GM23338 (cell line): ENCODE results near the gene LRRC18. TPM values are rescaled to one million over a fixed set of nuclear protein-coding genes. Genes with fewer than 3 reads are reported as not detected.

Source experiments
- ATAC-seq: fragments of 200-7000 bp; cut with Tn5 transposase; 3 replicates; pipeline ENCODE4 v1.9.1; 2020
- DNase-seq: peaks from one replicate; pipeline ENCODE4 v3.0.0-alpha.2; 2015; ENCODE audit warnings: low spot score
- H2AFZ ChIP-seq: fragments of 200-600 bp; sonication (generic); 2 replicates; pipeline ENCODE4 v1.8.0; 2016; ENCODE audit warnings: antibody characterized with exemption, mild to moderate bottlenecking, moderate library complexity
- H3F3A ChIP-seq: fragments of 200-600 bp; sonication (generic); replicated peaks from 2 replicates; pipeline ENCODE4 v1.8.0; 2017; ENCODE audit warnings: antibody characterized with exemption, mixed run types, low read depth
- H3K27ac ChIP-seq: fragments of 200-600 bp; sonication (generic); 2 replicates; pipeline ENCODE4 v1.6.1; 2016; ENCODE audit warnings: low read depth
- H3K27me3 ChIP-seq: fragments of 200-600 bp; sonication (generic); 2 replicates; pipeline ENCODE4 v1.8.0; 2016; ENCODE audit warnings: mild to moderate bottlenecking, mixed run types, moderate library complexity; ENCODE audit not compliant: insufficient read depth
- H3K36me3 ChIP-seq: fragments of 200-600 bp; sonication (generic); 2 replicates; pipeline ENCODE4 v1.8.0; 2016; ENCODE audit warnings: mild to moderate bottlenecking; ENCODE audit not compliant: insufficient read depth
- H3K4me1 ChIP-seq: fragments of 200-600 bp; sonication (generic); 2 replicates; pipeline ENCODE4 v1.8.0; 2016; ENCODE audit warnings: mild to moderate bottlenecking, moderate library complexity; ENCODE audit not compliant: insufficient read depth
- H3K4me2 ChIP-seq: fragments of 200-600 bp; sonication (generic); 2 replicates; pipeline ENCODE4 v1.7.1; 2017; ENCODE audit warnings: mixed run types
- H3K4me3 ChIP-seq: fragments of 200-600 bp; sonication (generic); 2 replicates; pipeline ENCODE4 v1.6.1; 2016; ENCODE audit warnings: mixed run types
- H3K79me2 ChIP-seq: fragments of 200-600 bp; sonication (generic); replicated peaks from 2 replicates; pipeline ENCODE4 v1.8.0; 2017; ENCODE audit warnings: mild to moderate bottlenecking; ENCODE audit not compliant: insufficient read depth
- H3K9me2 ChIP-seq: fragments of 200-600 bp; sonication (generic); 2 replicates; pipeline ENCODE4 v1.8.0; 2017; ENCODE audit not compliant: insufficient read depth
- H4K20me1 ChIP-seq: fragments of 200-600 bp; sonication (generic); replicated peaks from 2 replicates; pipeline ENCODE4 v1.8.0; 2017; ENCODE audit warnings: mild to moderate bottlenecking; ENCODE audit not compliant: insufficient read depth
- H3K27ac Mint-ChIP-seq: 2 replicates; pipeline ENCODE4 v1.8.0; 2020; ENCODE audit warnings: inconsistent platforms, mild to moderate bottlenecking, moderate library complexity, mixed read lengths
- H3K27me3 Mint-ChIP-seq: 3 replicates; pipeline ENCODE4 v1.8.0; 2022; ENCODE audit warnings: low read depth, mild to moderate bottlenecking, moderate library complexity, mixed read lengths, inconsistent platforms; ENCODE audit not compliant: insufficient read depth, poor library complexity
- H3K36me3 Mint-ChIP-seq: 3 replicates; pipeline ENCODE4 v1.8.0; 2021; ENCODE audit warnings: low read depth, mild to moderate bottlenecking, inconsistent platforms, moderate library complexity, mixed read lengths
- H3K4me1 Mint-ChIP-seq: 3 replicates; pipeline ENCODE4 v1.8.0; 2020; ENCODE audit warnings: mild to moderate bottlenecking, inconsistent platforms, mixed read lengths
- H3K4me3 Mint-ChIP-seq: 3 replicates; pipeline ENCODE4 v1.8.0; 2021; ENCODE audit warnings: moderate library complexity, mild to moderate bottlenecking, inconsistent platforms, mixed read lengths
- H3K9me3 Mint-ChIP-seq: 3 replicates; pipeline ENCODE4 v1.8.0; 2020; ENCODE audit warnings: moderate library complexity, mild to moderate bottlenecking, inconsistent platforms, mixed read lengths
- EZH2 ChIP-seq: fragments of 200-600 bp; sonication (generic); IDR thresholded peaks from one replicate; pipeline ENCODE4 v1.8.0; 2017; ENCODE audit warnings: antibody characterized with exemption, mild to moderate bottlenecking, low read depth; ENCODE audit not compliant: unreplicated experiment
- JUNB ChIP-seq: IDR thresholded peaks from one replicate; pipeline ENCODE4 v1.6.1; 2016; ENCODE audit warnings: antibody characterized with exemption; ENCODE audit not compliant: unreplicated experiment
- NANOG ChIP-seq: IDR thresholded peaks from 2 replicates; pipeline ENCODE4 v1.6.1; 2016; ENCODE audit warnings: antibody characterized with exemption, borderline replicate concordance
- POLR2AphosphoS5 ChIP-seq: IDR thresholded peaks from 2 replicates; pipeline ENCODE4 v1.6.1; 2016; ENCODE audit warnings: antibody characterized with exemption, low read depth
- STAT1 ChIP-seq: IDR thresholded peaks from one replicate; pipeline ENCODE4 v1.6.1; 2016; ENCODE audit warnings: antibody characterized with exemption; ENCODE audit not compliant: unreplicated experiment
- ZNF114 ChIP-seq: fragments of 250-450 bp; sonication (Bioruptor Pico); IDR thresholded peaks from 2 replicates; pipeline ENCODE4 v1.5.0; 2020; ENCODE audit warnings: mild to moderate bottlenecking, moderate library complexity
- ZNF331 ChIP-seq: fragments of 250-450 bp; sonication (Bioruptor Pico); IDR thresholded peaks from 2 replicates; pipeline ENCODE4 v1.5.0; 2020; ENCODE audit warnings: low read depth, mild to moderate bottlenecking, moderate library complexity
- polyA plus RNA-seq: library from polyadenylated mRNA; unstranded; fragments of >200 nt; fragmentation: Nextera tagmentation; extraction: Ambion mirVana; gene quantifications from 2 replicates; pipeline ENCODE4 v1.2.1, GENCODE V29; 2016
- total RNA-seq: library from RNA; depleted of rRNA; stranded (reverse); fragments of >200 nt; shearing (Covaris generic); gene quantifications from 2 replicates; pipeline ENCODE4 v1.2.3, GENCODE V29; 2014
- TF ChIP-seq, protein P1 (sequence below): IDR thresholded peaks from one replicate; pipeline ENCODE4 v1.6.1; 2018; ENCODE audit warnings: antibody characterized with exemption; ENCODE audit not compliant: unreplicated experiment
- TF ChIP-seq, protein P2 (sequence below): IDR thresholded peaks from 2 replicates; pipeline ENCODE4 v1.6.1; 2016; ENCODE audit warnings: antibody characterized with exemption

LRRC18 gene
- total and polyA plus RNA-seq, 2 experiments from 2014 or later = not detected

DNA sequence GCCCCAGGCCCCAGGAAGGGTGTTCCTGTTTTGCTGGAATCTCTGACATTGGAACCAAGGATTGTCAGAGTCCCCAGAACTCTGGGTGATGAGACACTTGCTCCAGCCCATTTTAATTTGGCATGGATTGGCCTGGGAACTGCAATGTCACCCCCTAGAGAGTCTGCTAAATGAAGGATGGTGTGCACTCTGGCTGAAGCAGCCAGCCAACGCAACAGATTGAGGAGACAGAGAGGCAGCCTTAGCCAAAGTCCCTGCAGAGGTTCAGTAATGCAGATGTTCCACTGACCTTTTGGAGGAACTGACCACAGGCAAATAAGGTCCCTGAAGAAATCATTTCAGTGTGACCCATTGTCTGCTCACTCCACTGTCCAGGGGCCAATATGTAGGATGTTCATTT lies 13.4 kb downstream of the LRRC18 start:
- no peaks in the 10 kb centered on the region for H3K27me3 ChIP-seq
- Mint-ChIP-seq H3K36me3 (no peaks in the 10 kb centered on the region; the same call in 2 of the 3 replicates), H3K27me3 (peaks cover 4% of the 10 kb centered on the region), H3K4me3 (no peak overlapping the region), H3K27ac (no peak overlapping the region), H3K9me3 (no peaks in the 10 kb centered on the region; the same call in 2 of the 3 replicates), H3K4me1 (peaks cover 12% of the 10 kb centered on the region)
- ATAC-seq (no peak), DNase-seq (no peak)
- H3K79me2 ChIP-seq = no peaks in the 10 kb centered on the region
- H3K9me2 ChIP-seq = no peaks in the 10 kb centered on the region
- H3K36me3 ChIP-seq = no peaks in the 10 kb centered on the region
- H3K27ac ChIP-seq = no peak overlapping the region
- H2AFZ ChIP-seq = no peak overlapping the region
- H3K4me2 ChIP-seq = no peak overlapping the region
- no peaks in the 10 kb centered on the region for H3F3A ChIP-seq
- no peak overlapping the region for H3K4me3 ChIP-seq
- H3K4me1 ChIP-seq = 0 out of 2 replicates have a peak, but pooled peaks cover 6% of the 10 kb centered on the region
- no peaks in the 10 kb centered on the region for H4K20me1 ChIP-seq
- no peak for TF ChIP-seq ZNF114 (CRISPR knock-in tag)
- no peak for TF ChIP-seq STAT1
- TF ChIP-seq, protein P1, sequence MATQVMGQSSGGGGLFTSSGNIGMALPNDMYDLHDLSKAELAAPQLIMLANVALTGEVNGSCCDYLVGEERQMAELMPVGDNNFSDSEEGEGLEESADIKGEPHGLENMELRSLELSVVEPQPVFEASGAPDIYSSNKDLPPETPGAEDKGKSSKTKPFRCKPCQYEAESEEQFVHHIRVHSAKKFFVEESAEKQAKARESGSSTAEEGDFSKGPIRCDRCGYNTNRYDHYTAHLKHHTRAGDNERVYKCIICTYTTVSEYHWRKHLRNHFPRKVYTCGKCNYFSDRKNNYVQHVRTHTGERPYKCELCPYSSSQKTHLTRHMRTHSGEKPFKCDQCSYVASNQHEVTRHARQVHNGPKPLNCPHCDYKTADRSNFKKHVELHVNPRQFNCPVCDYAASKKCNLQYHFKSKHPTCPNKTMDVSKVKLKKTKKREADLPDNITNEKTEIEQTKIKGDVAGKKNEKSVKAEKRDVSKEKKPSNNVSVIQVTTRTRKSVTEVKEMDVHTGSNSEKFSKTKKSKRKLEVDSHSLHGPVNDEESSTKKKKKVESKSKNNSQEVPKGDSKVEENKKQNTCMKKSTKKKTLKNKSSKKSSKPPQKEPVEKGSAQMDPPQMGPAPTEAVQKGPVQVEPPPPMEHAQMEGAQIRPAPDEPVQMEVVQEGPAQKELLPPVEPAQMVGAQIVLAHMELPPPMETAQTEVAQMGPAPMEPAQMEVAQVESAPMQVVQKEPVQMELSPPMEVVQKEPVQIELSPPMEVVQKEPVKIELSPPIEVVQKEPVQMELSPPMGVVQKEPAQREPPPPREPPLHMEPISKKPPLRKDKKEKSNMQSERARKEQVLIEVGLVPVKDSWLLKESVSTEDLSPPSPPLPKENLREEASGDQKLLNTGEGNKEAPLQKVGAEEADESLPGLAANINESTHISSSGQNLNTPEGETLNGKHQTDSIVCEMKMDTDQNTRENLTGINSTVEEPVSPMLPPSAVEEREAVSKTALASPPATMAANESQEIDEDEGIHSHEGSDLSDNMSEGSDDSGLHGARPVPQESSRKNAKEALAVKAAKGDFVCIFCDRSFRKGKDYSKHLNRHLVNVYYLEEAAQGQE = no peak
- TF ChIP-seq POLR2AphosphoS5 = no peak
- TF ChIP-seq ZNF331 (CRISPR knock-in tag) = no peak
- TF ChIP-seq JUNB = no peak
- TF ChIP-seq NANOG = no peak
- TF ChIP-seq EZH2 = no peak

DNA sequence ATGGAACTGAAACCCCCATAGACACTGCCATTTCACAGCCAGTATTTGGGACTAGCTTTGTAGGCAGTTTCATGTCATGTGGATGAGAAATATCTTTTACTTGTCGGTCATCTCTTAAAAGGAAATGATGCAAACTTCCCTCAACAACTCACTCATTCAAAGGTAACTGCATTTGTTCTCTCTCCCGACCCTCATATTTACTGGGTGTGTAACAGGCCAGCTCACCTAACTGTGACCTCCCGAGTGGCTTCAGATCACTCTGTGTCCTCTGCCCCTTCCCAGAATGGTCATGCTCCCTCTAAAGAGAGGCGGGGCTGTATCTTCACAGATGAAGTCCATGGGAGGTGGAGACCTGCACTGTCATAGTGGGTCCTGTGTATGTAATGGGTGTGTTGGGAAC lies 14.7 kb downstream of the LRRC18 start:
- TF ChIP-seq, protein P2, sequence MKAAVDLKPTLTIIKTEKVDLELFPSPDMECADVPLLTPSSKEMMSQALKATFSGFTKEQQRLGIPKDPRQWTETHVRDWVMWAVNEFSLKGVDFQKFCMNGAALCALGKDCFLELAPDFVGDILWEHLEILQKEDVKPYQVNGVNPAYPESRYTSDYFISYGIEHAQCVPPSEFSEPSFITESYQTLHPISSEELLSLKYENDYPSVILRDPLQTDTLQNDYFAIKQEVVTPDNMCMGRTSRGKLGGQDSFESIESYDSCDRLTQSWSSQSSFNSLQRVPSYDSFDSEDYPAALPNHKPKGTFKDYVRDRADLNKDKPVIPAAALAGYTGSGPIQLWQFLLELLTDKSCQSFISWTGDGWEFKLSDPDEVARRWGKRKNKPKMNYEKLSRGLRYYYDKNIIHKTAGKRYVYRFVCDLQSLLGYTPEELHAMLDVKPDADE = no peak
- no peak for TF ChIP-seq ZNF331 (CRISPR knock-in tag)
- TF ChIP-seq, protein P1 = no peak
- no peak overlapping the region for H3K4me3 ChIP-seq
- ATAC-seq (no peak), DNase-seq (no peak)
- H3F3A ChIP-seq = no peaks in the 10 kb centered on the region
- no peak overlapping the region for H2AFZ ChIP-seq
- H3K79me2 ChIP-seq = no peaks in the 10 kb centered on the region
- H3K4me2 ChIP-seq = no peak overlapping the region
- H4K20me1 ChIP-seq = no peaks in the 10 kb centered on the region
- H3K4me1 Mint-ChIP-seq = peaks cover 3% of the 10 kb centered on the region; the same call in 1 of the 3 replicates
- H3K9me3 Mint-ChIP-seq = no peaks in the 10 kb centered on the region; the same call in 2 of the 3 replicates
- no peak overlapping the region for H3K4me3 Mint-ChIP-seq
- H3K36me3 ChIP-seq = no peaks in the 10 kb centered on the region
- no peaks in the 10 kb centered on the region for H3K27me3 ChIP-seq
- H3K4me1 ChIP-seq = no peaks in the 10 kb centered on the region
- no peak overlapping the region for H3K27ac ChIP-seq
- no peaks in the 10 kb centered on the region for H3K9me2 ChIP-seq
- H3K27me3 Mint-ChIP-seq = peaks cover 4% of the 10 kb centered on the region
- H3K27ac Mint-ChIP-seq = no peak overlapping the region
- no peaks in the 10 kb centered on the region; the same call in 2 of the 3 replicates for H3K36me3 Mint-ChIP-seq
